Liver (tissue), 9 donors: Measurements from ENCODE around the gene TTC23. TPM values are rescaled to one million over a fixed set of nuclear protein-coding genes. Genes with fewer than 3 reads are reported as not detected.

Experiments used
- DNase-seq: peaks from one replicate; pipeline ENCODE4 v3.0.0-alpha.2; 2017; ENCODE audit warnings: low spot score
- H3K27ac ChIP-seq, 2 donors: one replicate each; pipeline ENCODE4 v1.7.0; 2013; ENCODE audit warnings: inconsistent platforms in 2 of 2, low read length in 2 of 2, control low read depth in 1 of 2, low read depth in 1 of 2, mild to moderate bottlenecking in 1 of 2
- H3K27me3 ChIP-seq, 4 donors: one replicate each; pipeline versions ENCODE4 v1.6.1 to v1.7.0; 2013; ENCODE audit warnings: low read length in 3 of 4, inconsistent platforms in 1 of 4, mild to moderate bottlenecking in 1 of 4, moderate library complexity in 1 of 4; ENCODE audit not compliant: control insufficient read depth in 4 of 4, insufficient read depth in 4 of 4
- H3K36me3 ChIP-seq, 4 donors: one replicate each; pipeline versions ENCODE4 v1.6.1 to v1.7.0; 2013; ENCODE audit warnings: low read length in 3 of 4, mild to moderate bottlenecking in 3 of 4, low read depth in 1 of 4, moderate library complexity in 1 of 4; ENCODE audit not compliant: control insufficient read depth in 4 of 4, insufficient read depth in 3 of 4
- H3K4me1 ChIP-seq, 4 donors: one replicate each; pipeline versions ENCODE4 v1.6.1 to v1.7.0; 2013; ENCODE audit warnings: low read length in 3 of 4, mild to moderate bottlenecking in 3 of 4, moderate library complexity in 1 of 4; ENCODE audit not compliant: control insufficient read depth in 4 of 4, insufficient read depth in 4 of 4
- H3K4me3 ChIP-seq, 3 donors: one replicate each; pipeline versions ENCODE4 v1.6.1 to v1.7.0; 2013; ENCODE audit warnings: low read length in 3 of 3, control low read depth in 1 of 3, low read depth in 1 of 3, mild to moderate bottlenecking in 1 of 3
- H3K9ac ChIP-seq, 2 donors: one replicate each; pipeline ENCODE4 v1.7.0; 2013; ENCODE audit warnings: low read length in 2 of 2, mild to moderate bottlenecking in 2 of 2, moderate library complexity in 2 of 2, control low read depth in 1 of 2, low read depth in 1 of 2
- H3K9me3 ChIP-seq, 4 donors: one replicate each; pipeline versions ENCODE4 v1.6.1 to v1.7.0; 2013; ENCODE audit warnings: low read length in 3 of 4; ENCODE audit not compliant: control insufficient read depth in 4 of 4
- ATF3 ChIP-seq: IDR thresholded peaks from 2 replicates; pipeline ENCODE4 v1.6.1; 2016; ENCODE audit warnings: antibody characterized with exemption
- CTCF ChIP-seq: fragments of 150-350 bp; IDR thresholded peaks from 2 replicates; pipeline ENCODE4 v1.5.1; 2017; ENCODE audit warnings: improper control_type of control experiment, low read depth, low read length; ENCODE audit not compliant: missing input control
- EGR1 ChIP-seq, 2 donors: IDR thresholded peaks; 2 replicates each; pipeline ENCODE4 v1.6.1; 2016 to 2018; ENCODE audit warnings: antibody characterized with exemption in 2 of 2, low read depth in 2 of 2
- FOXA1 ChIP-seq: IDR thresholded peaks from 2 replicates; pipeline ENCODE4 v1.6.1; 2016; ENCODE audit warnings: antibody characterized with exemption
- FOXA2 ChIP-seq: IDR thresholded peaks from 2 replicates; pipeline ENCODE4 v1.6.1; 2016; ENCODE audit warnings: antibody characterized with exemption
- GABPA ChIP-seq, 2 donors: IDR thresholded peaks in 1 of 2; conservative IDR thresholded peaks in 1 of 2; 2 replicates each; pipeline ENCODE4 v1.6.1; 2016; ENCODE audit warnings: antibody characterized with exemption in 2 of 2, mild to moderate bottlenecking in 1 of 2, moderate library complexity in 1 of 2
- HNF4A ChIP-seq, 2 donors: conservative IDR thresholded peaks; 2 replicates each; pipeline ENCODE4 v1.6.1; 2016; ENCODE audit warnings: antibody characterized with exemption in 2 of 2, mild to moderate bottlenecking in 2 of 2
- HNF4G ChIP-seq: IDR thresholded peaks from 2 replicates; pipeline ENCODE4 v1.6.1; 2016; ENCODE audit warnings: antibody characterized with exemption
- JUND ChIP-seq, 2 donors: IDR thresholded peaks; 2 replicates each; pipeline ENCODE4 v1.6.1; 2016; ENCODE audit warnings: antibody characterized with exemption in 2 of 2
- MAX ChIP-seq: IDR thresholded peaks from 2 replicates; pipeline ENCODE4 v1.6.1; 2016; ENCODE audit warnings: antibody characterized with exemption
- NR2F2 ChIP-seq: IDR thresholded peaks from 2 replicates; pipeline ENCODE4 v1.6.1; 2016; ENCODE audit warnings: antibody characterized with exemption
- RAD21 ChIP-seq, 2 donors: IDR thresholded peaks; 2 replicates each; pipeline ENCODE4 v1.6.1; 2016; ENCODE audit warnings: antibody characterized with exemption in 2 of 2, mild to moderate bottlenecking in 2 of 2
- REST ChIP-seq: IDR thresholded peaks from 2 replicates; pipeline ENCODE4 v1.6.1; 2016; ENCODE audit warnings: antibody characterized with exemption, mild to moderate bottlenecking
- RXRA ChIP-seq, 2 donors: IDR thresholded peaks; 2 replicates each; pipeline ENCODE4 v1.6.1; 2017 to 2018; ENCODE audit warnings: antibody characterized with exemption in 2 of 2, mild to moderate bottlenecking in 1 of 2
- SP1 ChIP-seq: IDR thresholded peaks from 2 replicates; pipeline ENCODE4 v1.6.1; 2018; ENCODE audit warnings: antibody characterized with exemption, mild to moderate bottlenecking
- TAF1 ChIP-seq: conservative IDR thresholded peaks from 2 replicates; pipeline ENCODE4 v1.6.1; 2016; ENCODE audit warnings: antibody characterized with exemption, mild to moderate bottlenecking
- YY1 ChIP-seq: IDR thresholded peaks from 2 replicates; pipeline ENCODE4 v1.6.1; 2016; ENCODE audit warnings: antibody characterized with exemption, mild to moderate bottlenecking
- ZBTB33 ChIP-seq: IDR thresholded peaks from 2 replicates; pipeline ENCODE4 v1.6.1; 2016; ENCODE audit warnings: antibody characterized with exemption
- WGBS: extraction: QIAGEN DNeasy Blood & Tissue Kit; methylation state at CpG from one replicate; pipeline ENCODE4 v1.1.7; 2013; 5-methylcytosine and 5-hydroxymethylcytosine counted together
- polyA plus RNA-seq, 2 donors: library from polyadenylated mRNA; stranded (reverse) in 1 of 2; unstranded in 1 of 2; fragments of 200-250 nt in 1 of 2; fragments of >200 nt in 1 of 2; fragmentation: Nextera tagmentation in 1 of 2; extraction: Ambion mirVana in 1 of 2; gene quantifications; one replicate each; pipeline versions ENCODE4 v1.2.1 to v1.2.3, GENCODE V29; 2013 to 2015
- total RNA-seq, 2 donors: library from RNA; depleted of rRNA; stranded (reverse); fragments of >200 nt; gene quantifications; one replicate each; pipeline ENCODE4 v1.2.3, GENCODE V29; 2014
- donor health status: healthy.
- donor health status: healthy.
- donor health status: healthy.
- donor health status: healthy.
- donor health status: healthy.

The TTC23 gene
- total and polyA plus RNA-seq, 4 donors: 3.7 to 12.3 (median 7.2) TPM

- H3K4me1 ChIP-seq: peaks cover 2 to 13% (median 5%) of the 10 kb centered on the region in 4 donors
- H3K9me3 ChIP-seq: no peaks in the 10 kb centered on the region
- H3K36me3 ChIP-seq: peaks cover 0 to 7% (median 3%) of the 10 kb centered on the region in 4 donors
- no peak for TF ChIP-seq FOXA2
- no peak for TF ChIP-seq MAX
- TF ChIP-seq JUND (IDR thresholded peaks at IDR 0.05): no peak
- no peak for TF ChIP-seq RAD21 (IDR thresholded peaks at IDR 0.05)
- no peak for TF ChIP-seq YY1
- no peak for TF ChIP-seq FOXA1
- TF ChIP-seq GABPA (IDR thresholded peaks at IDR 0.05 in 1 of 2, conservative IDR thresholded peaks at IDR 0.05 in 1 of 2): no peak
- no peak for TF ChIP-seq ZBTB33
- no peak for TF ChIP-seq ATF3
- TF ChIP-seq EGR1 (IDR thresholded peaks at IDR 0.05; ENCODE audit: low read depth in 2 of 2): no peak
- no peak overlapping the region for H3K4me3 ChIP-seq
- H3K9ac ChIP-seq: no peak overlapping the region
- DNase-seq: no peak
- 97% methylated on average over 4 of the region's 4 CpGs for WGBS
- no peak overlapping the region for H3K27ac ChIP-seq
- H3K27me3 ChIP-seq: no peaks in the 10 kb centered on the region
Measured at GRCh38 chr15:99230867-99231266, 18.5 kb downstream of the TTC23 start.

GRCh38 chr15:99228120-99228770 is 21.1 kb downstream of the TTC23 start:
- H3K9ac ChIP-seq: no peak overlapping the region
- H3K27ac ChIP-seq: no peak overlapping the region
- H3K27me3 ChIP-seq: no peaks in the 10 kb centered on the region
- no peaks in the 10 kb centered on the region for H3K9me3 ChIP-seq
- no peak overlapping the region for H3K4me3 ChIP-seq
- DNase-seq: no peak
- 38% methylated on average over 3 of the region's 3 CpGs for WGBS
- peaks cover 2 to 13% (median 5%) of the 10 kb centered on the region in 4 donors for H3K4me1 ChIP-seq
- TF ChIP-seq CTCF (no peak), YY1 (no peak), HNF4G (no peak), RXRA (IDR thresholded peaks at IDR 0.05) (no peak), SP1 (no peak), EGR1 (IDR thresholded peaks at IDR 0.05; ENCODE audit: low read depth in 2 of 2) (no peak), ATF3 (no peak), FOXA1 (no peak), RAD21 (IDR thresholded peaks at IDR 0.05) (no peak), TAF1 (no peak), GABPA (IDR thresholded peaks at IDR 0.05 in 1 of 2, conservative IDR thresholded peaks at IDR 0.05 in 1 of 2) (no peak), ZBTB33 (no peak), NR2F2 (no peak), JUND (IDR thresholded peaks at IDR 0.05) (no peak), MAX (no peak), HNF4A (conservative IDR thresholded peaks at IDR 0.05) (no peak), FOXA2 (no peak), REST (no peak)
- peaks cover 0 to 6% (median 3%) of the 10 kb centered on the region in 4 donors for H3K36me3 ChIP-seq
